SH-SY5Y (cell line): Measurements from ENCODE around the gene PSMC3IP.

Source experiments
- GATA2 ChIP-seq: IDR thresholded peaks from 2 replicates; pipeline ENCODE4 v1.6.1; 2011; ENCODE audit warnings: mild to moderate bottlenecking, low read depth, low read length
- GATA3 ChIP-seq: IDR thresholded peaks from 2 replicates; pipeline ENCODE4 v1.6.1; 2011; ENCODE audit warnings: low read depth, mild to moderate bottlenecking, low read length, moderate library complexity

PSMC3IP gene, protein sequence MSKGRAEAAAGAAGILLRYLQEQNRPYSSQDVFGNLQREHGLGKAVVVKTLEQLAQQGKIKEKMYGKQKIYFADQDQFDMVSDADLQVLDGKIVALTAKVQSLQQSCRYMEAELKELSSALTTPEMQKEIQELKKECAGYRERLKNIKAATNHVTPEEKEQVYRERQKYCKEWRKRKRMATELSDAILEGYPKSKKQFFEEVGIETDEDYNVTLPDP

DNA sequence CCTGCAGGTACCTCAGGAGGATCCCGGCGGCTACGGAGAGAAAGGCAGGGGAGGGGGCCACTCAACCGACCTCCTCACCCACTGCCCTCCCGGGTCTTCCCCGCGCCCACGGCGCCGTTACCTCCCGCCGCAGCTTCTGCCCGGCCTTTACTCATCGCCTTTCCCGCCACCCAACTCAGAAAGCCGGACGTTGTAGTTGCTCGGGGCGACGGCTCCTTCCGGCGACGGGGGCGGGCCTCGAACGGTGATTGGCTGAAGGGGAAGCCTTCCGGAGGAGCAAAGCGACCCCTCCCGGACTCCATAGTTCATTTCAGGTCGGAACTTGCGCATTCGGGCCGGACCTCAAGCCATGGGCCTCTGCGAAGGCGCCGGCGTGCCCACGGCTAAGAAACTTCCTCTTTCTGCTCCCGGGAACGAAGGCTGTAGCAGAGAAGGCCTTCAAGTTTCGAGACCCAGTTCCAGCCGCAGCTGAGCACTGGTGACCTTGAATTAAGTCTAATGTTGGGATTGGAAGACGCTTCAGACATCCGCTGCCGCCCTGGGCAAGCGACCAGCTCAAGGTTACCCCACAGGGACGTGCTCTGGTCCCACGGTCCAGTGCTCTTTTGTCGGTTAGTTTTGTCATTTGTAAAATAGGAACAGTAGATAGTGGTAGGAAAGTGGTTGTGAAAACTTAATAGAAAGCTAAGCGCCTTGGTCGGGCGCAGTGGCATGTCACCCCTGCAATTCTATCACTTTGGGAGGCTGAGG, at the start of gene PSMC3IP:
Gene PSMC3IP (minus strand): TSS at position 198 of the 750 bp plus-strand sequence. CDS start 43 bp downstream, at position 155.
- TF ChIP-seq GATA2 (no peak), GATA3 (no peak)

DNA sequence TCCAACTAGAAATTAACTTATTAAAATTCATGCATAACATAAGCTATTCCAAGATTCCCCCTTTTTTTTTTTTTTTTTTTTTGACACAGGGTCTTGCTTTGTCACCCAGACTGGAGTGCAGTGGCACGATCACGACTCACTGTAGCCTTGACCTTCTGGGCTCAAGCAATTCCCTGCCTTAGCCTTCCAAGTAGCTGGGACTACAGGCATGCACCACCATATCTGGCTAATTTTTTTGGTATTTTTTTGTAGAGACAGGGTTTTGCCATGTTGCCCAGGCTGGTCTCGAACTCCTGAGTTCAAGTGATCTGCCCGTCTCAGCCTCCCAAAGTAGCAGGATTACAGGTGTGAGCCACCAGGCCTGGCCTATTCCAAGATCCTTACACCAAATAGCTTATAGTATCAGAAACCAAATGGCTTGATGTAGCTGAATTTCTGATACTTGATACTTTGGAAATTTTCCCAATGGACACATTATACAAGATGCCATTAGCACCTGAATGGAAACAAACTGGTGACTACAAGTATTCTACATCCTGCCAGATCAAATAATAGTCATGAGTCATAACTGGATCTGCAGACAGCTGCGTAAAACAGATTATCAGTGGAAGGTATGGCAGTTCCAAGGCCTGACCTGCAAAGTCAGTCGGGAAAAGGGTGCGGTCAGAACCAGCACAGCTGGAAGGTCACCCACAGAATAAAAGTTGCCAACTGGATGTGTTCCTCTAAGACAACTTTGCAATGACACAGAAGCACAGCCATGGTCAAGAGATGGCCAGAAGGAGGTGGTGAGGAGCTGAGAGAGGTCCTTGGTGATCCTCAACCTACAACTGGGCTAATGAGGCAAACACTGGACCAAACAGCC, 46.4 kb upstream of the PSMC3IP start:
- TF ChIP-seq GATA2 (no peak), GATA3 (no peak)

DNA sequence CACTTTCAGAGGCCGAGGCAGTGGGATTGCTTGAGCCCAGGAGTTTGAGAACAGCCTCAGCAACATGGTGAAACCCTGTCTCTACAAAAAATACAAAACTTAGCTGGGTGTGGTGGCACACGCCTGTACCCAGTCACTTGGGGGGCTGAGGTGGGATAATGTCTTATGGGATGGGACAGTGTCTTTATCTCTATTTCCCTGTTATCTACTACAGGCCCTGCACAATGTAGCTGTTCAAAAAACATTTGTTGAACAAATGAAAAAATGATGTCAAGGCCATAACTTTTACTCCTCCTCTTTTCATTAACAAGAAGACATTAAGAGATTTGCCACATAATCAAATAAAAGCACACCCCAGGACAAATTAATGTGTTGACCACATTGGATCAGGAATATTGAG, 45.7 kb upstream of the PSMC3IP start:
- no peak for TF ChIP-seq GATA2
- TF ChIP-seq GATA3 = no peak

DNA sequence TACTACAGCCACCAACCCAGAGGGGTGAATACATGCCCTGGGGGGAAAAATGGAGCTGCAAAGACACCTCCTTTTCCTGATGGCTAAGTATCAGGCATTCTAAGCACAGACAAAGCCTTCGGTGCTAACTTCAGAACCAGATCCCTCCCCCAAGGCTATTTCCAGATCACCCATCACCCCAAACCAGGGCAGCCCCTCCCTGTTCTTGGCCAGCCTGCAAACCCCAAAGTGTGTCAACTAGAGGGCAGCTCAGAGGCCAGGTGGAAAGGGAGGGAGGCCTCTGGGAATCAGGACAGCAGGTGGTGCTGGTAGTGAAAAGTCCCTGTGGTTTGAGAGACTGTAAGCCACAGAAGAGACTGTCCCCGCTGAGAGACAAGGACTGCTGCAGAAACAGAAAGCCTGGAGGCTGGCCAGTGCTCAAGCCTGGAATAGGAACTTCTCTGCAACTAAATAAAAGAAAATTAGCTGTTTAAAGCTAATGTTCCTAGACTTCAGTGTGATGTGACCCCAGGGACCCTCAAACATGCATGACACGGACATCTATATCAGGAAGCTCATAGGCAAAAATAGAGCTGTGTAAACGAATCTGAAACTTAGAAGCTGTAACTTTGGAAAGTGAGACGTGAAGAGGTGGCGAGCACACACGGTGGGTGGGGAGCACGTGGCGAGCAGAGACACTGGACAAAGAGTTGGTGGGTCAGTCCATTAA, 41.1 kb upstream of the PSMC3IP start:
- no peak for TF ChIP-seq GATA2
- no peak for TF ChIP-seq GATA3

DNA sequence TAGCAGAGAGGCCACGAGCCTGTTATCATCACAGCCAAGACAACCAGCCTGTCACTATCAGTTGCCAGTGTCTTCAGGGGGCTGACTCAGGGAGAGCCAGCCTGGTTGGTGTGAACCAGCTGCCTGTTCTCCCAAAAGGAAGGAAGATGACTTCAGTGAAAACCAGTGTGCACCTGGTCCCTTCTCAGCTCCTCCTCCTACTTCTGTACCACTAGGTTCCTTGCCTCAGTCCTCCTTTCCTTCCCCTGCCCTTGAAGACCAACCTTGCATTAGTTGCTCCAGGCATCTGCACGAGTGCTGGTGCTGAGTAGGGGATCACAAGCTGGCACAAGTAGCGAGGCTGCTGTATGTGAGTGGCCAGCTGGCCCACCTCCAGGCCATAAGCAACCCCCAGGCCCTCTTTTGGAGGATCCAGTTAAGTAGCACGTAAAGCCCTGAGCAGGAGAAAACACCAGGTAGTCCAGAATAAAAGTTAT, 40.5 kb upstream of the PSMC3IP start:
- TF ChIP-seq GATA3 = no peak
- TF ChIP-seq GATA2 = no peak

DNA sequence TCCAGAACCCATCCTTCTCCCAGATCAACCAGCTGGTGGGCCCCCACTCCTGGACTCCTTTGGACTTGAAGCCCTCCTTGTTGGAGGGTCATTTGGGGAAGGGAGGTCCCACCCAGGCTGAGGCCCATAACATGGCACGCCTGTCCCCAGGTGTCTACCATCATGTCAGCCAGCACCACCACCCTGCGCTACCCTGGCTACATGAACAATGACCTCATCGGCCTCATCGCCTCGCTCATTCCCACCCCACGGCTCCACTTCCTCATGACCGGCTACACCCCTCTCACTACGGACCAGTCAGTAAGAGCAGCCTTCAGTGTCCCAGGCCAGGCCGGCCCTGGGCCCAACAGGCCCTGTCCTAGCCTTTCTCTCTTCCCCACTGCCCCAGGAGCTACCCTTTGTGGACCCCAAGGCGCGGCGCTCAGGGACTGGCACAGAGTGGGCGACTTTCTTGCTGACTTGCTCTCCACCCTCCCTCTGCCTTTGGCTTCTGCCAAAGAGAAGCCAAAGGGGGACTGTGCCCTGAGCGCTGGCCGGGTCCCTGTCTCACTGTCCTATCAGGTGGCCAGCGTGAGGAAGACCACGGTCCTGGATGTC, 36.3 kb upstream of the PSMC3IP start:
- TF ChIP-seq GATA2 (no peak), GATA3 (no peak)

DNA sequence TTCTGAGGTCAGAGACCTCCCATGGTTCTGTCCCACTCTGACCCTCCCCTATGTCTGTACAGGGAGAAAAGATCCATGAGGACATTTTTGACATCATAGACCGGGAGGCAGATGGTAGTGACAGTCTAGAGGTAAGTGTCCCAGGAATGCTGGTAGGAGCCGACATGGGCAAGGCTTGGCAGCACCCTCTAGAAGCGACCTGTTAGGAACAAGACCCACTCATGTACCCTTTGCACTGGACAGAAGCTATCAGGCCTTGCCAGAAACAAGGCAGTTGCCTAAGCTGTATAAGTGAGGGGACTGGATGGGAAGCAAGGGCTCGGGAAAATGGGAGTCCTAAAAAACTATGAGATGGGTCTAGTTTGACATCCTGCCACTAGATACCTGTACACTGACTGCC, 34.5 kb upstream of the PSMC3IP start:
- no peak for TF ChIP-seq GATA2
- TF ChIP-seq GATA3 = no peak

DNA sequence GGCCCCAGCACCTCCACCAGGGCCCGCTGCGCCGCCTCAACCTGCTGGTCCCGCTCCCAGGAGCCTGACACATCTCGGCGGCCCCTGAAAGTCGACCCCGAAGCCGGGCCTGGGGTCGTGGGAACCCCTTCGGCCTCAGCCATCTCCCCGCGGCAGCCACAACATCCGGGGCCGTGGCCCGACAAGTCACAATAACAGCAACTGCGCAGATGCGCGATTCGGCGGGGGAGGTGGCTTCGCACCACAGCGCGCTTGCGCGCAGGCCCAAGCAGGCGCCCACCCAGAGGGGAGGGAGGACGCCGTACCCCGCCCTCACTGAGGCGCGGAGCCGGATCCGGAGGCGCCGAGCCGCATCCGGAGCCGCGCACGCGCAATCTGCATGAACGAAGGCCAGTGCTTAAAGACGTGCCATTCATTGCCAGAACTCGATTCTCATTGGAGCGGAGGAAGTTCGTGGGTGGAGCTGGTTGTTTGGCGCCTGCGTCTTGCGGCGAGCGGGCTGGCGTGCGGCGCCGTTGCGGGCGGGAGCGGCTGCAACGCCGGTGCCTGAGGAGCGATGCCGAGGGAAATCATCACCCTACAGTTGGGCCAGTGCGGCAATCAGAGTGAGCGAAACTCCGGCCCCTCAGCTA, 31.8 kb upstream of the PSMC3IP start, which contains the start of the genes RETREG3 and TUBG1:
Gene RETREG3 (minus strand): TSS at position 193 of the 632 bp plus-strand sequence. CDS start 50 bp downstream, at position 143.
Gene TUBG1 (plus strand): TSS at position 502 of the 632 bp plus-strand sequence. CDS start 55 bp downstream, at position 557.
- TF ChIP-seq GATA2 = no peak
- no peak for TF ChIP-seq GATA3

DNA sequence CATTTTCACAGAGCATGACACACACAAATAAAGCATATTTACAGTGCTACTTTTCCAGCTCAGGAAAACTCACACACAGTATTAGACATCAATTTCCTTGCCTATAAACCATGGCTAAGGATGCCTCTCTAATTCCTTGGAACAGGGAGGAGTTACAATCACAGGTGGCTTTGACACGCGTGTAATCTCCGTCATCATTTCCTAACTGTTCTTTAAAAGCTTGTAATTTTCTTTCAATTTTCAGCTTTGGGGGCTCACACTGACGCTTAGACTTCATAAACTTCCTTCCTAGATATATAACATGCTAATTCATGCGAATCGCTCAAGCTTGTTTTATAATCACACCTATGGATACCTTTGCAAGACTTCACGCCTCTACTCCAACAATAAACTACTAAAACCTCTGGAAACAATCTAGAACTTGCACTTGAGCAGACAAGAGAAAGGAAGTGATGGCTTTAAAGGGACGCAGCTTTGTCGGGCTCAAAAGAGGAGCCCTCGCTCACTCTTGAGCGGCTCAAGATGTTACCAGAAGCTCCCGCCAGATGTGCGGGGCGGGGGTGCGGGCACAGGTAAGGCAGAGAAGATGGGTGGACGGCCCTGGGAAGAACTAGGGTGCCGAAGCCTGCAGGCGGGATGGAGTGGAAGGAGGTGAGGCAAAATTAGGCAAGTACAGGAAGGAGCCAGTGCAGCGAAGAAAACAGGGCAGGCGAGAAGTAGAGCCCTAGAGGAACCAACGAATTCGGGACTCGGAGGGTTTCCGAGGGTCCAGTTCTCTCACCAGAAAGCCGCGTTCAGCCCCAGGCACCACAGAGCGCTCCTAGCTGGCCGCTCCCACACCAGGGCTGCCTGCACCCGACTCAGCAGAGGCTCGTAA, 31.0 kb upstream of the PSMC3IP start:
- TF ChIP-seq GATA3 (no peak), GATA2 (no peak)

DNA sequence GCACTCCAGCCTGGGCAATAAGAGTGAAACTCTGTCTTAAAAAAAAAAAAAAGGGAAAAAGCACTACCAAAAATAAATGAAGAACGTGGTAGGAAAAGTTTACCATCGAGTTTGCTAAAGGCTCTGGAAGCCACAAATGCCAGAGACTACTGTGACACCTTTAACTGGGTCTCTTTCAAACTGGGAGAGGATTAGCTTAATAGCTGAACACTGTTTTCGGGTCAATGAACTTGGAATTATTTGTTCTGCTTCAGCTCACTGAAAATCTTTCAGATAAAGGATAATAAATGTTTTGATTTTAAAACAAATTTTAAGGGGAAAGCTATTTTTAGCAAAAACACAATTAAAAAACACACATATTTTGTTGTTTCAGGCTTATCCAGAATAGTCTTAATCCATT, 30.2 kb upstream of the PSMC3IP start:
- no peak for TF ChIP-seq GATA3
- TF ChIP-seq GATA2 = no peak

DNA sequence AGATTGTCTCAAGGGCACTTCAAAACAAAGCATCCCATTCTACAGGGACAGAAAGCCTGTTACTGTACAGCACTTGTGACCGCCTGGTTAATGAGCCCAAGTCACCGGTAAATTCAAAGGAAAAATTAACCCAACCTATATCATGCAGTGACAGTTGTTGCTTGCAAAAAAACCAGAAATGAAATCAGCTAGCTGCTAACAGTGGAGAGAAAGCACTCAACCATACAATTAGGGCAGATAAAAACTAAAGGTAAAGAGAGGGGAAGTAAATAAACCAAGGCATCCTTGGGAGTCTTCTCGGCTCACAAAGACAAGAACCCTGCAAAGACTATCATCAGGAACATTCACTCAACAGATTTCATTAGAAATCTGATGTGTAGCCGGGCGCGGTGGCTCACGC, 25.8 kb upstream of the PSMC3IP start:
- no peak for TF ChIP-seq GATA3
- no peak for TF ChIP-seq GATA2

DNA sequence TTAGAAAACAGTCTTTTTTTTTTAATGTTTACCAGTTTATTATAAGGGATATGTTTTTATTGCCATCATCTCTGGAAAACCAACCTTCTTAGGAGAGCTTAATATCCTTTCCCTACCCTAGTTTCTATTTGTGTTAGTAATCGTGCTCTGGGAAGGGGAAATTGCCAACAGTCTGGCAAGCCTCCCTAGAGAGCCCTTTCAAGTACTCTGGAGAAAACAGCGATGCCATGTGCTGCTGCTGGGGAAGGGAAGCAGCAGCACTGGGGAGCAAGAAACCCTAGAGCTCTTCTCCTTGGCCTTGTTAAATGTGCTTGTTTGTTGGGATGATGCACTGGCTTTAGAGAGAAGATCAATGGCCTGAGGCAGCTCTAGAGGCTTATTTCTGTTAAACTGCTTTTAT, 21.4 kb upstream of the PSMC3IP start:
- TF ChIP-seq GATA2 (no peak), GATA3 (no peak)

DNA sequence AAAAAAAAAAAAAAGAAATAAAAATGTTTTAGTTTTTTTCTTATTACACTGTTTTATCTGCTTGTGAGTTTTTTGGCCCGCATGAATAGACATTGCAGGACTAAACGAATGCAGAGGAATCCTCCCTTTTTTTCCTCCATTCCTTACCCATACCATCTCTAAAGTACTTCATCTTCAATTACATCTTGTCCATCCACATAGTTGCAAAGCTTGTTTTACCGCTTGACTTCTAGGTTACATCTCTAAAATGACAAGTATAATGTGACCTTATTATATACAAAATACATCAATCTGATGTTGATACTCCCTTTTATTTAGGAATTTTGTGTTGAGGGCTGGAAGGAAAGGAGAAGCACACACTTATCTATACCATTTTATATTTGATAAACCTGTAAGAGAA, 18.9 kb upstream of the PSMC3IP start:
- no peak for TF ChIP-seq GATA3
- TF ChIP-seq GATA2 = no peak
